HG03354 (cell line): Measurements from ENCODE around the gene DHTKD1.

Experiments
- ATAC-seq: cut with Tn5 transposase; IDR thresholded peaks from one replicate; pipeline ENCODE4 v1.9.1; 2021; ENCODE audit warnings: mild to moderate bottlenecking; ENCODE audit not compliant: unreplicated experiment, poor library complexity, severe bottlenecking

DHTKD1 gene, protein sequence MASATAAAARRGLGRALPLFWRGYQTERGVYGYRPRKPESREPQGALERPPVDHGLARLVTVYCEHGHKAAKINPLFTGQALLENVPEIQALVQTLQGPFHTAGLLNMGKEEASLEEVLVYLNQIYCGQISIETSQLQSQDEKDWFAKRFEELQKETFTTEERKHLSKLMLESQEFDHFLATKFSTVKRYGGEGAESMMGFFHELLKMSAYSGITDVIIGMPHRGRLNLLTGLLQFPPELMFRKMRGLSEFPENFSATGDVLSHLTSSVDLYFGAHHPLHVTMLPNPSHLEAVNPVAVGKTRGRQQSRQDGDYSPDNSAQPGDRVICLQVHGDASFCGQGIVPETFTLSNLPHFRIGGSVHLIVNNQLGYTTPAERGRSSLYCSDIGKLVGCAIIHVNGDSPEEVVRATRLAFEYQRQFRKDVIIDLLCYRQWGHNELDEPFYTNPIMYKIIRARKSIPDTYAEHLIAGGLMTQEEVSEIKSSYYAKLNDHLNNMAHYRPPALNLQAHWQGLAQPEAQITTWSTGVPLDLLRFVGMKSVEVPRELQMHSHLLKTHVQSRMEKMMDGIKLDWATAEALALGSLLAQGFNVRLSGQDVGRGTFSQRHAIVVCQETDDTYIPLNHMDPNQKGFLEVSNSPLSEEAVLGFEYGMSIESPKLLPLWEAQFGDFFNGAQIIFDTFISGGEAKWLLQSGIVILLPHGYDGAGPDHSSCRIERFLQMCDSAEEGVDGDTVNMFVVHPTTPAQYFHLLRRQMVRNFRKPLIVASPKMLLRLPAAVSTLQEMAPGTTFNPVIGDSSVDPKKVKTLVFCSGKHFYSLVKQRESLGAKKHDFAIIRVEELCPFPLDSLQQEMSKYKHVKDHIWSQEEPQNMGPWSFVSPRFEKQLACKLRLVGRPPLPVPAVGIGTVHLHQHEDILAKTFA

GRCh38 chr10:12068449-12069269 is at the start of gene DHTKD1:
Gene DHTKD1, plus strand, starts transcription at chr10:12068954. Its CDS starts 80 bp downstream, at chr10:12069034.
- ATAC-seq = peak; percentile 97

GRCh38 chr10:12019283-12019971 is 49.3 kb upstream of the DHTKD1 start:
- no peak for ATAC-seq

DNA sequence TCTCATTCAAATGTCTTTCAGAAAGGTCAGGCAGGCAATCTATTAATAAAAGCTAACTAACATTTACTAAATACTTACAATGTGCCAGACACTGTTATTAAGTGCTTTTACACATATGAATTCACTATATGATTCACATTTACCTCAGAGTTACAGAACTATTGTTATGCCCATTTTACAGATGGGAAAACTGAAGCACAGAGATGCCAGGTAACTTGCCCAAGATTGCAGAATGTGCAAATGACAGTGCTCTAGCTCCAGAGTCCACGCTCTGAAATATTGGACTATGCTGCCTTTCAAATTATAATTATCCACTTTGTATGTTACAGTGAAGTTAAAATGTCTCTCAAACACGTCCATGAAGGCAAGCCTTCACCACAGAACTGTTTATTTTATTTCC is 48.2 kb upstream of the DHTKD1 start:
- ATAC-seq = no peak

GRCh38 chr10:12022580-12023257 is 46.0 kb upstream of the DHTKD1 start:
- ATAC-seq = no peak

DNA sequence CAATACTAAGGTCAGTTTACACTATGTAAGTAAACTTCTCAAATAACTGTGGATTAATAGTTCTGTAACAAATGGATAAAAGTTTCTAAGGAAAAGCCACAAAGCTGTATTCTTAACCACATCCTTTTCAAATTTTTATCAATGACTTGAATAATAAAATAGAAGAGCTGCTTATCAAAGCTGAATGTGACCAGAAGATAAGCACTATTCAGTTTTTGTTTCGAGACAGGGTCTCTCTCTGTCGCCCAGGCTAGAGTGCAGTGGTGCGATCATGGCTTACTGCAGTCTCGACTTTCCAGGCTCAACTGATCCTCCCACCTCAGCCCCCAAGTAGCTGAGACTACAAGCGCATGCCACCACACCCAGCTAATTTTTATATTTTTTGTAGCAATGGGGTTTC is 43.2 kb upstream of the DHTKD1 start:
- no peak for ATAC-seq

DNA sequence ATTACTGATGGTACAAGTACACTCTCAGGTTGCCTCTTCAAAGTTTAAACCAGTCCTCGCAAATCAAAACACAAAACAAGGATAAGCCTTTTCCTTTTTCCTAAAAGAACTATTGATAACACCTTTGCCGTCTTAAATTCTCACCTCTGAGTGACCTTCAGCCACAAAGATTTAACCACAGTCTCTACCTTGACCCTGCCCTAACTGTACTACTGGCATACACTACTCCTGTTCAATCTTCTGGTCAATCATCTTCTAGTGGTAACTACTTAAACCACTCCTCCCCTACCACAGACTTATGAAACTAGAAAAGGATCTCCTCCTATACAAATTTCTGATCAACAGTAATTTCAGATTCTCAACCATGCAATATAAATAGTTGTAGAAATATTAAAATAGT is 41.2 kb upstream of the DHTKD1 start:
- ATAC-seq = peak; percentile 99

- ATAC-seq = no peak
Measured at GRCh38 chr10:12031404-12031803, 37.4 kb upstream of the DHTKD1 start.

GRCh38 chr10:12036073-12036655 is 32.6 kb upstream of the DHTKD1 start:
- ATAC-seq = no peak

DNA sequence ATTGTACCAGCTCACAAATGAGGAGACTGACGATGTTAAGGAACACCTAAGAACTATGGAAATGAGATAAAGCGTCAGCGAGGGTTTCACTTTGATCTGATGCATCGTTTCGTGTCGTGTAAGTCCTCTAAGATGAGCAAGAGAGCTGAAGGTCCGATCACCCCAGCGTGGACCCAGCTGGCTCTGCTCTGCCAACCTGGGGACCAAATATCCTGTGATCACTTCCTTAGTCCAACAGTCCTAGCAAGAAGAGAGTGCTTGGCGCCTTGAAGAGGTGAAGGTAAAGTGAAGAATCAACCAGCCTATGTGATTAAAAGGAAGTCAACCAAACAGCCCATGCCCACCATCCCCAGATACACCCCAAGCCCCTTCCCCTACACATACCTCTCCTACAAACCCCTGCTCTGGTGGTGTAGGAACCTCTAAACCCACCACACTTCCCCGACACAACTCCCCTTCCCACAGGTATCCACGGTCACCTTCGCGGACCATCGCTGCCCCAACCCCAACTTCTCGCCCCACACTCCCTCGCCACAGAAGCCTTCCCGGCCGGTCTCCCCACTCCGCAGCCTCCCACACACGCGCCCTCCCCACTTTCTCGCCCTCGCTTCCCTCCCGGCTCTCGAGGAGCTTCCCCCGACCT is 26.9 kb upstream of the DHTKD1 start:
- ATAC-seq = no peak

DNA sequence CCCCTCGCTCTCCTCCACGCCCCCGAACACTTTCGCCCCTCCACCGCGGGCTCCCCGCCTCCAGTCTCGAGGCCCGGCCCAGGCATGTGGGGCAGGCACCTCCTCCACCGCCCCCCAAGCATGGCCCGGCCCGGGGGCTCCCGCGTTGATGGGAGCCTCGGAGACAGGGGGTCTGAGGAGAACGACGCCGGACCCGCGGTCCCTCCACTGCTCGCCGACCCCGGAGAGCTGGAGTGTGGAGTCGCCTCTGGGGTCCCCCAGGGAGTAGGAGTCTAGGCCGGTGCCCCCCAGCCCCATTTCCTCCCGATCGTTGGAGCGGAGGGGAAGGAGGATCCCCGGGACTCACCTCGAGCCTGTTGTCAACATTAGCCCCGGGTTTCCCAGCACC is 26.4 kb upstream of the DHTKD1 start:
- peak; percentile 7 for ATAC-seq

DNA sequence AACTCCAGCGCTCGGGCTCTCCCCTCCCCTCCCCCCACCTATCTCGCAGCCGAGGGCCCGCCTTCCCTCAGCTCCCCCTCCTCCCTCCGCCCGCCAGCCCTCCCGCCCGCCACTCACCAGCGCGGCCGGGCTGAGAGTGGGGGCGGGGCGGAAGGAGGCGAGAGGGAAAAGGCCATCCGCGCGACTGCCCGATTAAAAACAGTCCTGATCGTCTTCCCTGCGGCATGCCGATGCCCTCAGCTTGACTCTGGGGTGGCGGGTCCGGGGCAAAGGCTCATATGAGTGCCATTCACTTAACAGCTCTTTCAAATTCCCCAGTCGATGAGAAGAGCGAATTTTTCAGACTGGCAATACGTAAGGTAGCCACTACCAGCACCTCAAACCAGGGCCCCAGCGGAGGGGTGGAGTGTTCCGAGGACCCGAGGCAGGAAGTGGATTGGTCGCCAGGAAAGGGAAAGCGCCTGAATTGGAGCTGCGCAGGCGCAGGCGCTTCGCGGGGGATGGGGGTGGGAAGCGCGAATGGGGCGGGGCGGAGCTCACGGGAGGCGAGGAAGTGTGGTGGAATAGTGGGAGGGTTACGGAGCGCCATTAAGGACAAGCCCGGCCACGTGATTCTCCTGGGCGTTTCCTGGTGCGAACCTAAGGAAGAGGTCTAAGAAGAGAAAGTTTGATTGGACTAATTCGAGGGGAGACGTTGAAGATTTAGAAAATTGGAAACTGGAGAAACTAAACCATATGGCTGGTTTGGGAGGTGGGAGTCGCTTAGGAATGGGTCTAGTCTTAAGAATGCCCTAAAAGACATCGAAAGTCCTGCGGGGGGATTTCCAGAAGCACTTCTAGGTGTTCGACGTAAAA is 25.7 kb upstream of the DHTKD1 start, which contains the start of gene UPF2:
UPF2 (minus strand) TSS at position 13 of the 855 bp plus-strand sequence. CDS start 7,386 bp downstream, outside the sequence.
- peak; percentile 64 for ATAC-seq

GRCh38 chr10:12045596-12045995 is 23.2 kb upstream of the DHTKD1 start:
- ATAC-seq = no peak

- ATAC-seq = no peak
Measured at GRCh38 chr10:12048547-12048946, 20.2 kb upstream of the DHTKD1 start.

DNA sequence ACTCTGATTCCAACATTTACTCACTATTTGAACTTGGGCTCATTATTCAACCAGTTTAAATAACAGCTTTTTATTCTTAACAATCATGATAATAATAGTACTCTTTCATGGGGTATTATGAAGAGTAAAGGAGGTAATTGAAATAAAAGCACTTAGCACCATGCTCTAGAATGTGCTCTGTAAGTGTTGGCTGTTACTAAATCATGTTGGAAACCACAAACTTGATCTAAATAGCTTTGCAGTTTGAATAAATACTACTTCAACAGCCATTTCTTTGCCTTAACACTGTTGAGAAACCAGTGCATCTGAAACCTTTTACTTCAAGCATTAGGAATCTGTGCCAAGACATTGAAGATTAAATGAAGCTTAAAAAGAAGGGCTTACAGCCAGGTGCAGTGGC is 18.2 kb upstream of the DHTKD1 start:
- no peak for ATAC-seq

- ATAC-seq = no peak
Measured at GRCh38 chr10:12051241-12051640, 17.5 kb upstream of the DHTKD1 start.

- no peak for ATAC-seq
Measured at GRCh38 chr10:12055732-12056131, 13.0 kb upstream of the DHTKD1 start.

- ATAC-seq = no peak
Measured at GRCh38 chr10:12056748-12057147, 12.0 kb upstream of the DHTKD1 start.
